H1 (cell line): Measurements from ENCODE around the gene RXRA. TPM values are rescaled to one million over a fixed set of nuclear protein-coding genes. Genes with fewer than 3 reads are reported as not detected.

Source experiments
- CTCF ChIA-PET: fragments of 300-600 bp; sonication (Branson Sonifier 250); formaldehyde crosslinking; loops from one replicate; lab custom pipeline; 2021; ENCODE audit not compliant: partially characterized antibody; lab: Charles Lee
- POLR2A ChIA-PET: fragments of 300-600 bp; sonication (Branson Sonifier 250); formaldehyde crosslinking; loops from one replicate; lab custom pipeline; 2021; ENCODE audit warnings: inconsistent platforms; ENCODE audit not compliant: partially characterized antibody; lab: Charles Lee
- DNase-seq, 2 experiments: peaks; one replicate each; pipeline versions ENCODE4 v3.0.0 to v3.0.0-alpha.2; 2010 to 2022; ENCODE audit warnings: low spot score in 2 of 2, low read depth in 1 of 2, mixed read lengths in 1 of 2
- FAIRE-seq: peaks from 2 replicates; lab custom pipeline; 2011; peaks lifted over from hg19 to GRCh38; lab: Jason Lieb, UNC
- H2AFZ ChIP-seq: 2 replicates; pipeline ENCODE4 v1.8.1; 2012; ENCODE audit warnings: low read length, inconsistent platforms
- H2AK5ac ChIP-seq: 2 replicates; pipeline ENCODE4 v1.6.1; 2013; ENCODE audit warnings: low read depth, low read length
- H2BK120ac ChIP-seq: replicated peaks from 2 replicates; pipeline ENCODE3; 2013; ENCODE audit warnings: low read depth, low read length, inconsistent platforms
- H2BK12ac ChIP-seq: 2 replicates; pipeline ENCODE4 v1.6.1; 2013; ENCODE audit warnings: low read depth, low read length
- H2BK15ac ChIP-seq: 2 replicates; pipeline ENCODE4 v1.6.1; 2013; ENCODE audit warnings: low read length
- H2BK20ac ChIP-seq: 2 replicates; pipeline ENCODE4 v1.6.1; 2013; ENCODE audit warnings: low read length
- H2BK5ac ChIP-seq: 2 replicates; pipeline ENCODE4 v1.6.1; 2013; ENCODE audit warnings: low read depth, low read length
- H3K14ac ChIP-seq: 2 replicates; pipeline ENCODE4 v1.6.1; 2013; ENCODE audit warnings: inconsistent platforms; ENCODE audit not compliant: insufficient read length
- H3K18ac ChIP-seq: 2 replicates; pipeline ENCODE4 v1.6.1; 2013; ENCODE audit warnings: low read length; ENCODE audit errors: extremely low read depth
- H3K23ac ChIP-seq: 2 replicates; pipeline ENCODE4 v1.6.1; 2013; ENCODE audit warnings: inconsistent platforms; ENCODE audit not compliant: insufficient read length
- H3K23me2 ChIP-seq: 2 replicates; pipeline ENCODE4 v1.6.1; 2013; ENCODE audit warnings: low read depth, low read length
- H3K27ac ChIP-seq: 2 replicates; pipeline ENCODE4 v1.6.1; 2011; ENCODE audit warnings: low read depth, low read length, inconsistent platforms
- H3K27me3 ChIP-seq, 4 experiments: replicated peaks in 1 of 4; 1 replicate in 1 of 4; 2 replicates in 3 of 4; pipeline versions ENCODE4 v1.6.1 to v1.8.1; 2011 to 2013; ENCODE audit warnings: low read length in 3 of 4, mild to moderate bottlenecking in 3 of 4, inconsistent platforms in 2 of 4, mixed read lengths in 2 of 4, moderate library complexity in 1 of 4; ENCODE audit not compliant: control insufficient read depth in 3 of 4, insufficient read depth in 3 of 4; ENCODE audit errors: extremely low read depth in 1 of 4
- H3K36me3 ChIP-seq, 4 experiments: 2 replicates each; pipeline versions ENCODE4 v1.6.1 to v1.8.1; 2011 to 2013; ENCODE audit warnings: mild to moderate bottlenecking in 4 of 4, low read length in 3 of 4, moderate library complexity in 2 of 4, control low read depth in 1 of 4, inconsistent platforms in 1 of 4; ENCODE audit not compliant: insufficient read depth in 4 of 4, control insufficient read depth in 2 of 4
- H3K4ac ChIP-seq: replicated peaks from 2 replicates; pipeline ENCODE3; 2013; ENCODE audit warnings: low read length, low read depth, mixed read lengths, inconsistent platforms; ENCODE audit not compliant: insufficient read length
- H3K4me1 ChIP-seq, 4 experiments: replicated peaks in 1 of 4; 1 replicate in 1 of 4; 2 replicates in 3 of 4; pipeline versions ENCODE4 v1.6.1 to v1.8.1; 2011 to 2013; ENCODE audit warnings: low read length in 3 of 4, inconsistent platforms in 2 of 4, mixed read lengths in 1 of 4; ENCODE audit not compliant: insufficient read depth in 4 of 4, control insufficient read depth in 3 of 4
- H3K4me2 ChIP-seq, 2 experiments: 2 replicates each; pipeline versions ENCODE4 v1.6.1 to v1.8.1; 2011 to 2013; ENCODE audit warnings: low read depth in 2 of 2, low read length in 2 of 2, control low read depth in 1 of 2, inconsistent platforms in 1 of 2, mild to moderate bottlenecking in 1 of 2; ENCODE audit not compliant: insufficient read depth in 1 of 2
- H3K4me3 ChIP-seq, 4 experiments: fragments of 200-600, 300-600 bp in 1 of 4; sonication (generic), shearing (Covaris generic), sonication (Bioruptor Twin) in 1 of 4; 2 replicates each; pipeline versions ENCODE4 v1.5.1 to v1.8.1; 2011 to 2016; ENCODE audit warnings: low read length in 4 of 4, low read depth in 3 of 4, control low read depth in 2 of 4, inconsistent platforms in 2 of 4, mild to moderate bottlenecking in 2 of 4, mixed read lengths in 1 of 4, moderate library complexity in 1 of 4; ENCODE audit not compliant: insufficient read depth in 2 of 4; ENCODE audit errors: extremely low read depth in 1 of 4
- H3K56ac ChIP-seq: replicated peaks from 2 replicates; pipeline ENCODE3; 2013; ENCODE audit warnings: low read depth, mild to moderate bottlenecking, mixed read lengths, low read length, inconsistent platforms; ENCODE audit not compliant: insufficient read length
- H3K79me1 ChIP-seq: 2 replicates; pipeline ENCODE4 v1.6.1; 2013; ENCODE audit warnings: low read depth, low read length, control low read depth
- H3K79me2 ChIP-seq, 2 experiments: 2 replicates each; pipeline versions ENCODE4 v1.6.1 to v1.8.1; 2012 to 2013; ENCODE audit warnings: low read length in 2 of 2, mild to moderate bottlenecking in 2 of 2, inconsistent platforms in 1 of 2; ENCODE audit not compliant: insufficient read depth in 2 of 2, control insufficient read depth in 1 of 2
- H3K9ac ChIP-seq, 4 experiments: replicated peaks in 1 of 4; 1 replicate in 1 of 4; 2 replicates in 3 of 4; pipeline versions ENCODE4 v1.6.1 to v1.8.1; 2011 to 2013; ENCODE audit warnings: low read depth in 3 of 4, low read length in 3 of 4, control low read depth in 2 of 4, mild to moderate bottlenecking in 2 of 4, moderate library complexity in 2 of 4, inconsistent platforms in 1 of 4; ENCODE audit errors: extremely low read depth in 1 of 4
- H3K9me3 ChIP-seq, 2 experiments: 2 replicates each; pipeline versions ENCODE4 v1.6.1 to v1.8.1; 2012 to 2013; ENCODE audit warnings: mild to moderate bottlenecking in 2 of 2, moderate library complexity in 2 of 2, control low read depth in 1 of 2, inconsistent platforms in 1 of 2, low read depth in 1 of 2, low read length in 1 of 2, mixed read lengths in 1 of 2; ENCODE audit not compliant: insufficient read depth in 2 of 2
- H4K20me1 ChIP-seq, 2 experiments: replicated peaks in 1 of 2; 2 replicates each; pipeline versions ENCODE3 to v1.8.1; 2011 to 2013; ENCODE audit warnings: inconsistent platforms in 2 of 2, low read length in 2 of 2, mild to moderate bottlenecking in 1 of 2; ENCODE audit not compliant: insufficient read depth in 2 of 2, control insufficient read depth in 1 of 2
- H4K5ac ChIP-seq: 2 replicates; pipeline ENCODE4 v1.6.1; 2013; ENCODE audit warnings: low read length, low read depth, mixed read lengths, inconsistent platforms; ENCODE audit not compliant: insufficient read length
- H4K8ac ChIP-seq: 2 replicates; pipeline ENCODE4 v1.8.0; 2013; ENCODE audit warnings: mild to moderate bottlenecking, moderate library complexity, low read length, inconsistent platforms; ENCODE audit not compliant: insufficient read depth; ENCODE audit errors: extremely low read depth
- H4K91ac ChIP-seq: replicated peaks from 2 replicates; pipeline ENCODE3; 2013; ENCODE audit warnings: low read length, mixed read lengths, inconsistent platforms; ENCODE audit not compliant: insufficient read length
- BACH1 ChIP-seq: IDR thresholded peaks from 2 replicates; pipeline ENCODE4 v1.6.1; 2012; ENCODE audit warnings: low read length, improper control_type of control experiment
- GTF2F1 ChIP-seq: IDR thresholded peaks from 2 replicates; pipeline ENCODE4 v1.6.1; 2012; ENCODE audit warnings: low read depth, low read length, improper control_type of control experiment, borderline replicate concordance
- HDAC6 ChIP-seq: IDR thresholded peaks from one replicate; pipeline ENCODE4 v1.7.1; 2012; ENCODE audit warnings: low read depth, mild to moderate bottlenecking, inconsistent platforms, low read length, moderate library complexity
- NRF1 ChIP-seq: IDR thresholded peaks from 2 replicates; pipeline ENCODE4 v1.6.1; 2011; ENCODE audit warnings: mild to moderate bottlenecking, low read depth, low read length, improper control_type of control experiment
- PHF8 ChIP-seq: fragments of 200-600 bp; sonication (generic); conservative IDR thresholded peaks from 2 replicates; pipeline ENCODE4 v1.7.1; 2012; ENCODE audit warnings: low read depth, mild to moderate bottlenecking, inconsistent platforms, low read length, moderate library complexity
- RBBP5 ChIP-seq: IDR thresholded peaks from 2 replicates; pipeline ENCODE4 v1.7.1; 2012; ENCODE audit warnings: low read depth, mild to moderate bottlenecking, inconsistent platforms, low read length, moderate library complexity, borderline replicate concordance
- RNF2 ChIP-seq: fragments of 200-900, 300-1000 bp; sonication (generic); IDR thresholded peaks from 2 replicates; pipeline ENCODE4 v1.7.1; 2016; ENCODE audit warnings: borderline replicate concordance, low read depth, mild to moderate bottlenecking, antibody characterized with exemption, low read length; ENCODE audit not compliant: poor library complexity, severe bottlenecking; ENCODE audit errors: missing control alignments
- SRF ChIP-seq: IDR thresholded peaks from 2 replicates; pipeline ENCODE4 v1.6.1; 2011; ENCODE audit warnings: mild to moderate bottlenecking, low read depth, low read length, moderate library complexity
- WGBS, 2 experiments: shearing (Covaris generic) in 1 of 2; methylation state at CpG; one replicate each; pipeline versions ENCODE4 v1.1.6 to v1.1.7; 2013 to 2015; ENCODE audit warnings: low lambda C conversion rate in 2 of 2, mixed read lengths in 2 of 2, inconsistent platforms in 1 of 2, low coverage in 1 of 2, missing lambda C conversion rate in 1 of 2; ENCODE audit not compliant: insufficient replicate concordance in 2 of 2, insufficient coverage in 1 of 2, insufficient read length in 1 of 2; ENCODE audit errors: extremely low coverage in 1 of 2, missing lambda C conversion rate in 1 of 2; 5-methylcytosine and 5-hydroxymethylcytosine counted together
- polyA plus RNA-seq, 7 experiments: library from polyadenylated mRNA; depleted of rRNA in 3 of 7; stranded (reverse) in 5 of 7; unstranded in 2 of 7; fragments of >200 nt in 5 of 7; fragments of 200-250 nt in 2 of 7; gene quantifications; 1 replicate in 5 of 7; 2 replicates in 1 of 7; 4 replicates in 1 of 7; pipeline versions ENCODE4 v1.2.1 to v1.2.3, GENCODE V29; 2011 to 2013; ENCODE audit warnings: missing spikeins in 2 of 7, mixed read lengths in 2 of 7
- total RNA-seq: library from RNA; stranded (reverse); fragmentation: NEBNext Ultra II Directional; extraction: Animal tissue kit (Norgen Biotek cat#: 25700); gene quantifications from 2 replicates; pipeline ENCODE4 v1.2.1, GENCODE V29; 2021

RXRA gene
- total and polyA plus RNA-seq, 2 of the 8 experiments (the other 6 are each of a cell fraction or from before 2014, with no cell fraction given) = 9.8 to 29.4 TPM

GRCh38 chr9:134429481-134429880, 103.2 kb downstream of the RXRA start:
- Histone ChIP-seq H4K5ac (no peak overlapping the region), H3K23ac (no peak overlapping the region), H3K4me1 (no peaks in the 10 kb centered on the region; a peak in 1 of 7 replicates), H4K8ac (no peak overlapping the region), H3K27me3 (no peaks in the 10 kb centered on the region), H3K56ac (no peak overlapping the region), H2BK5ac (no peak overlapping the region), H3K4me2 (no peak overlapping the region), H2AK5ac (no peak overlapping the region), H4K20me1 (no peaks in the 10 kb centered on the region), H4K91ac (no peak overlapping the region), H2BK12ac (no peak overlapping the region), H2AFZ (no peak overlapping the region), H2BK20ac (no peak overlapping the region), H3K14ac (no peak overlapping the region), H2BK15ac (no peak overlapping the region), H3K36me3 (peaks cover 0 to 2% (median 0%) of the 10 kb centered on the region in 4 experiments; a peak in 2 of 8 replicates), H3K18ac (no peak overlapping the region), H3K27ac (no peak overlapping the region), H3K9ac (no peak overlapping the region), H3K23me2 (no peaks in the 10 kb centered on the region), H3K9me3 (no peaks in the 10 kb centered on the region), H3K4ac (no peak overlapping the region), H3K4me3 (no peak overlapping the region), H2BK120ac (no peak overlapping the region), H3K79me1 (no peaks in the 10 kb centered on the region), H3K79me2 (no peaks in the 10 kb centered on the region)
- FAIRE-seq (no peak), DNase-seq (no peak)
- WGBS, 2 experiments = 87% methylated on average over 20 of the region's 21 CpGs; no CpG with 5 or more reads in 1 of the 2 experiments
- ChIA-PET CTCF (interaction anchor here (0.6 to 4.5 kb wide), 5 partner anchors 13 to 30 kb away, joined by 3 to 26 read pairs (median 5); no protein-coding TSS in a partner anchor), POLR2A (no interaction called here)
- TF ChIP-seq NRF1 = no peak
- TF ChIP-seq SRF = no peak
- TF ChIP-seq HDAC6 = no peak
- TF ChIP-seq BACH1 = no peak
- no peak for TF ChIP-seq GTF2F1
- no peak for TF ChIP-seq PHF8
- TF ChIP-seq RNF2 = no peak
- TF ChIP-seq RBBP5 = no peak
